IMR-90 (cell line): ENCODE data around the gene IGF1R. TPM values are rescaled to one million over a fixed set of nuclear protein-coding genes. Genes with fewer than 3 reads are reported as not detected.

Experiments
- ATAC-seq: fragments of 200-7000 bp; cut with Tn5 transposase; 2 replicates; pipeline ENCODE4 v1.9.1; 2020; ENCODE audit warnings: low read depth, mild to moderate bottlenecking, moderate library complexity
- BruUV-seq: library from RNA; stranded (reverse); fragments of 400-500 nt; replicated peaks from 2 replicates; lab custom pipeline; 2021; lab: Mats Ljungman, UMichigan
- CTCF ChIA-PET: fragments of 300-600 bp; formaldehyde crosslinking; extraction: SDS; loops from one replicate; lab custom pipeline; 2021; ENCODE audit warnings: antibody characterized with exemption; lab: Yijun Ruan, JAX
- POLR2A ChIA-PET: fragments of 300-600 bp; sonication (Branson Sonifier 250); formaldehyde crosslinking; loops from one replicate; lab custom pipeline; 2022; ENCODE audit warnings: antibody characterized with exemption; ENCODE audit not compliant: unreplicated experiment; lab: Charles Lee
- DNase-seq: peaks from one replicate; pipeline ENCODE4 v3.0.0; 2013
- H2AFZ ChIP-seq: replicated peaks from 2 replicates; pipeline ENCODE3; 2013; ENCODE audit warnings: low read length, mild to moderate bottlenecking; ENCODE audit not compliant: poor library complexity
- H2AK5ac ChIP-seq: 2 replicates; pipeline ENCODE4 v1.6.1; 2013; ENCODE audit warnings: low read depth, low read length, inconsistent platforms
- H2AK9ac ChIP-seq: replicated peaks from 2 replicates; pipeline ENCODE3; 2013; ENCODE audit warnings: mild to moderate bottlenecking, low read depth, low read length, moderate library complexity; ENCODE audit not compliant: poor library complexity
- H2BK120ac ChIP-seq: 2 replicates; pipeline ENCODE4 v1.6.1; 2013; ENCODE audit warnings: low read depth, low read length, inconsistent platforms
- H2BK15ac ChIP-seq: 3 replicates; pipeline ENCODE4 v1.6.1; 2013; ENCODE audit warnings: low read depth, low read length, inconsistent platforms
- H2BK20ac ChIP-seq: 2 replicates; pipeline ENCODE4 v1.6.1; 2013; ENCODE audit warnings: low read depth, mild to moderate bottlenecking, inconsistent platforms, low read length, moderate library complexity
- H2BK5ac ChIP-seq: 2 replicates; pipeline ENCODE4 v1.6.1; 2013; ENCODE audit warnings: mild to moderate bottlenecking, low read depth, low read length, inconsistent platforms; ENCODE audit not compliant: poor library complexity, severe bottlenecking
- H3K14ac ChIP-seq: replicated peaks from 2 replicates; pipeline ENCODE4 v1.6.1; 2013; ENCODE audit warnings: low read depth, low read length, inconsistent platforms
- H3K18ac ChIP-seq: 2 replicates; pipeline ENCODE4 v1.6.1; 2013; ENCODE audit warnings: low read depth, low read length, control low read depth
- H3K23ac ChIP-seq: 2 replicates; pipeline ENCODE4 v1.6.1; 2013; ENCODE audit warnings: low read depth, low read length, inconsistent platforms
- H3K27ac ChIP-seq: 2 replicates; pipeline ENCODE4 v1.5.1; 2013; ENCODE audit warnings: mild to moderate bottlenecking, control low read depth, low read length; ENCODE audit not compliant: insufficient read depth
- H3K27me3 ChIP-seq: 2 replicates; pipeline ENCODE4 v1.6.1; 2013; ENCODE audit warnings: low read length; ENCODE audit not compliant: control insufficient read depth, insufficient read depth
- H3K36me3 ChIP-seq: 2 replicates; pipeline ENCODE4 v1.6.1; 2013; ENCODE audit warnings: low read length, mixed read lengths; ENCODE audit not compliant: control insufficient read depth, insufficient read depth
- H3K4ac ChIP-seq: 2 replicates; pipeline ENCODE4 v1.6.1; 2013; ENCODE audit warnings: low read depth, low read length, inconsistent platforms
- H3K4me1 ChIP-seq: 2 replicates; pipeline ENCODE4 v1.6.1; 2013; ENCODE audit warnings: low read length, mixed read lengths; ENCODE audit not compliant: control insufficient read depth, insufficient read depth
- H3K4me2 ChIP-seq: 2 replicates; pipeline ENCODE4 v1.6.1; 2013; ENCODE audit warnings: low read depth, mild to moderate bottlenecking, control low read depth, low read length, moderate library complexity
- H3K4me3 ChIP-seq: 2 replicates; pipeline ENCODE4 v1.5.1; 2013; ENCODE audit warnings: low read depth, mild to moderate bottlenecking, control low read depth, low read length, moderate library complexity; ENCODE audit not compliant: insufficient read depth
- H3K56ac ChIP-seq: 2 replicates; pipeline ENCODE4 v1.6.1; 2013; ENCODE audit warnings: low read length, inconsistent platforms; ENCODE audit not compliant: insufficient read depth; ENCODE audit errors: extremely low read depth
- H3K79me1 ChIP-seq, 2 experiments: 2 replicates each; pipeline ENCODE4 v1.6.1; 2013; ENCODE audit warnings: low read length in 2 of 2, inconsistent platforms in 1 of 2, low read depth in 1 of 2
- H3K9ac ChIP-seq: 2 replicates; pipeline ENCODE4 v1.6.1; 2013; ENCODE audit warnings: low read depth, low read length, control low read depth
- H3K9me1 ChIP-seq: 2 replicates; pipeline ENCODE4 v1.6.1; 2013; ENCODE audit warnings: low read length, inconsistent platforms; ENCODE audit not compliant: insufficient read depth
- H3K9me3 ChIP-seq: 2 replicates; pipeline ENCODE4 v1.6.1; 2013; ENCODE audit warnings: low read length; ENCODE audit not compliant: control insufficient read depth, insufficient read depth
- H4K20me1 ChIP-seq: 2 replicates; pipeline ENCODE4 v1.6.1; 2013; ENCODE audit warnings: low read length, inconsistent platforms; ENCODE audit not compliant: insufficient read depth
- H4K5ac ChIP-seq: 2 replicates; pipeline ENCODE4 v1.6.1; 2013; ENCODE audit warnings: mild to moderate bottlenecking, low read depth, low read length, control low read depth
- H4K8ac ChIP-seq, 2 experiments: 2 replicates each; pipeline ENCODE4 v1.6.1; 2013; ENCODE audit warnings: low read depth in 2 of 2, low read length in 2 of 2, control low read depth in 1 of 2, inconsistent platforms in 1 of 2
- H4K91ac ChIP-seq: 2 replicates; pipeline ENCODE4 v1.6.1; 2013; ENCODE audit warnings: low read depth, low read length, inconsistent platforms; ENCODE audit not compliant: insufficient read depth
- BHLHE40 ChIP-seq: fragments of 150-350 bp; IDR thresholded peaks from 2 replicates; pipeline ENCODE4 v1.6.1; 2016; ENCODE audit warnings: mild to moderate bottlenecking, low read depth, low read length
- CEBPB ChIP-seq: IDR thresholded peaks from 2 replicates; pipeline ENCODE4 v1.6.1; 2012; ENCODE audit warnings: low read depth, low read length, improper control_type of control experiment
- CHD1 ChIP-seq: IDR thresholded peaks from 2 replicates; pipeline ENCODE4 v1.6.1; 2012; ENCODE audit warnings: low read depth, low read length, improper control_type of control experiment
- MAFK ChIP-seq: IDR thresholded peaks from 2 replicates; pipeline ENCODE4 v1.6.1; 2012; ENCODE audit warnings: low read depth, low read length, improper control_type of control experiment
- MXI1 ChIP-seq: IDR thresholded peaks from 2 replicates; pipeline ENCODE4 v1.6.1; 2012; ENCODE audit warnings: low read depth, mild to moderate bottlenecking, low read length, moderate library complexity, borderline replicate concordance
- NFE2L2 ChIP-seq: fragments of 150-350 bp; IDR thresholded peaks from 2 replicates; pipeline ENCODE4 v1.6.1; 2016; ENCODE audit warnings: low read depth, mild to moderate bottlenecking, low read length
- POLR2A ChIP-seq: IDR thresholded peaks from 2 replicates; pipeline ENCODE4 v1.6.1; 2012; ENCODE audit warnings: mild to moderate bottlenecking, low read depth, low read length
- RAD21 ChIP-seq: IDR thresholded peaks from 2 replicates; pipeline ENCODE4 v1.6.1; 2012; ENCODE audit warnings: low read length, improper control_type of control experiment
- RCOR1 ChIP-seq: IDR thresholded peaks from 2 replicates; pipeline ENCODE4 v1.6.1; 2012; ENCODE audit warnings: mild to moderate bottlenecking, low read length, improper control_type of control experiment; ENCODE audit not compliant: insufficient replicate concordance
- RFX5 ChIP-seq: IDR thresholded peaks from 2 replicates; pipeline ENCODE4 v1.8.0; 2012; ENCODE audit warnings: low read depth, mild to moderate bottlenecking, low read length, moderate library complexity
- SMC3 ChIP-seq: fragments of 150-350 bp; IDR thresholded peaks from 2 replicates; pipeline ENCODE4 v1.6.1; 2016; ENCODE audit warnings: low read depth, mild to moderate bottlenecking, antibody characterized with exemption, low read length, moderate library complexity
- WGBS, 2 experiments: methylation state at CpG; one replicate each; pipeline versions ENCODE4 v1.1.5 to v1.1.7; 2013; ENCODE audit warnings: missing lambda C conversion rate in 2 of 2; ENCODE audit not compliant: insufficient read length in 1 of 2; ENCODE audit errors: extremely low coverage in 2 of 2; 5-methylcytosine and 5-hydroxymethylcytosine counted together
- dilution Hi-C: fragments of 300-500 bp; cut with HindIII; formaldehyde crosslinking; loops from one replicate; pipeline ENCODE4 v1.14.3; 2018; ENCODE audit warnings: low sequenced_read_pairs; ENCODE audit not compliant: unreplicated experiment
- in situ Hi-C: fragments of 300-500 bp; cut with MboI; formaldehyde crosslinking; loops from 3 replicates; pipeline ENCODE4 v1.14.3; 2019; ENCODE audit warnings: low sequenced_read_pairs, inconsistent platforms, mixed read lengths
- intact Hi-C: fragments of 100-400 bp; cut with micrococcal nuclease; formaldehyde crosslinking; loops from 2 replicates; pipeline ENCODE4 v1.10.0; 2022
- polyA plus RNA-seq, 3 experiments: library from polyadenylated mRNA; depleted of rRNA; stranded (reverse); fragments of >200 nt; gene quantifications; 2 replicates each; pipeline ENCODE4 v1.2.3, GENCODE V29; 2012; ENCODE audit warnings: low replicate concordance in 1 of 3
- total RNA-seq: library from RNA; depleted of rRNA; stranded (reverse); fragments of >200 nt; gene quantifications from 2 replicates; pipeline ENCODE4 v1.2.3, GENCODE V29; 2012
- TF ChIP-seq, protein P1 (sequence below): fragments of 150-350 bp; IDR thresholded peaks from 2 replicates; pipeline ENCODE4 v1.6.1; 2016; ENCODE audit warnings: low read depth, mild to moderate bottlenecking, low read length, moderate library complexity, borderline replicate concordance
- TF ChIP-seq, protein P2 (sequence below): conservative IDR thresholded peaks from 2 replicates; pipeline ENCODE4 v1.5.1; 2012; ENCODE audit warnings: mild to moderate bottlenecking, low read depth, low read length, improper control_type of control experiment

The IGF1R gene
- total and polyA plus RNA-seq, 2 of the 4 experiments (the other 2 are of a cell fraction), result 24.0 to 24.9 TPM

DNA sequence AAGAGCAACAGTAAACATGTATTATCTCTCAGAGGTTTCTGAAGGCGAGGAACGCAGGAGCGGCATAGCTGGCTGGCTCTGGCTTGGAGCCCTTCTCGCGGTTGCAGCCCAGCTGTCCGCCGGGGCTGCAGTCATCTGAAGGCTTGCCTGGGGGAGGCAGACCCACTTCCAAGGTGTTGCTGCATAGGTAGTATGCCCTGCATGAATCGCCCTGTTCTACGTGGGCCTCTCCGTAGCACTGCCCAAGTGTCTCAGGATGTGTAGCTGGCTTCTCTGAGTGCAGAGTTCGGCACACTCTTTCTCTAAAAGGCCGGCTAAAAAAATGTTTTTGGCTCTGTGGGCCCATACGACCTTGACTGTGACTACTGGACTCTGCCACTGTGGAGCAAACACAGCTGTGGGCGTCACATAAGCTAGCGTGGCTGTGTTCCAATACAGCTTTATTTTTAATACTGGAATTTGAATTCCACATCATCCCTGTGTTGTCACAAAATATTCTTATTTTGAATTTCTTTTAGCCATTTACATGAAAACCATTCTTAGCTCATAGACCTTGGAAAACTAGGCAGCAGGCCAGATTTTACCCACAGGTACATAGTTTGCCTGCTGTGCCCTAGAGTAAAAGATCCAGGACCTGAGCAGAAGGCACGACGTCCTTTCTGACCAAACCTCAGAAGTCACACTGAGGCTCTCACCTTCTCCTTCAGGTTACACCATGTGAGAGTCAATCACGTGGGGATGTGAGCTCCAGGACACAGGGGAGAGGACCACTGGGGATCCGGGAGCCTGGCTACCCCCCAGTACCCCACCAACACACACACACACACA is 303.4 kb downstream of the IGF1R start (continued):
- TF ChIP-seq BHLHE40 (no peak), CHD1 (no peak)

- H2AK9ac ChIP-seq, result no peak overlapping the region
- peak overlapping the region; percentile 52; the same call in 1 of the 2 replicates for H2BK20ac ChIP-seq
- 0 out of 2 replicates have a peak overlapping the region, but pooled peaks have one; percentile 50 for H3K14ac ChIP-seq
- no TSS peak for BruUV-seq
- H3K9me1 ChIP-seq, result peaks cover 26% of the 10 kb centered on the region
- H4K8ac ChIP-seq, result peak overlapping the region in 1 of 2 experiments; percentile 40; a peak in 2 of 4 replicates
- peak overlapping the region; percentile 85; the same call in 1 of the 3 replicates for H2BK15ac ChIP-seq
- no peak overlapping the region for H2AFZ ChIP-seq
- peak overlapping the region; percentile 7; the same call in 1 of the 2 replicates for H3K4me2 ChIP-seq
- DNase-seq (peak; percentile 72), ATAC-seq (no peak)
- H4K5ac ChIP-seq, result peak overlapping the region; percentile 19; the same call in 1 of the 2 replicates
- intact Hi-C loops (no loop called here), dilution Hi-C loops (no loop called here), in situ Hi-C loops (no loop called here)
- H2BK5ac ChIP-seq, result peak overlapping the region; percentile 59
- peaks cover 17 to 56% of the 10 kb centered on the region in 2 experiments for H3K79me1 ChIP-seq
- peak overlapping the region; percentile 65 for H3K4ac ChIP-seq
- H2BK120ac ChIP-seq, result peak overlapping the region; percentile 42; the same call in 1 of the 2 replicates
- ChIA-PET CTCF (interaction anchor here (0.6 kb wide), 1 partner anchor 189 kb away, joined by 6 read pairs; no protein-coding TSS in a partner anchor), POLR2A (no interaction called here)
- H4K91ac ChIP-seq, result peak overlapping the region; percentile 38; the same call in 1 of the 2 replicates
- H3K4me3 ChIP-seq, result no peak overlapping the region
- H3K9ac ChIP-seq, result no peak overlapping the region; the same call in 1 of the 2 replicates
- H3K18ac ChIP-seq, result no peak overlapping the region; the same call in none of the 2 replicates
- peak overlapping the region; percentile 34; the same call in 1 of the 2 replicates for H3K23ac ChIP-seq
- H3K27me3 ChIP-seq, result no peaks in the 10 kb centered on the region
- peaks cover 70% of the 10 kb centered on the region for H3K36me3 ChIP-seq
- 80% methylated on average over 2 of the region's 6 CpGs; no CpG with 5 or more reads in 1 of the 2 experiments for WGBS, 2 experiments
- peaks cover 28% of the 10 kb centered on the region for H3K4me1 ChIP-seq
- H3K9me3 ChIP-seq, result no peaks in the 10 kb centered on the region
- no peaks in the 10 kb centered on the region for H4K20me1 ChIP-seq
- H3K27ac ChIP-seq, result peak overlapping the region; percentile 20
- H2AK5ac ChIP-seq, result peak overlapping the region; percentile 77
- H3K56ac ChIP-seq, result no peak overlapping the region
- TF ChIP-seq CHD1, result no peak
- TF ChIP-seq MAFK, result no peak
- TF ChIP-seq POLR2A, result no peak
- TF ChIP-seq NFE2L2, result no peak
- TF ChIP-seq CEBPB, result no peak
- TF ChIP-seq RAD21, result no peak
- TF ChIP-seq RFX5, result no peak
- TF ChIP-seq, protein P1, sequence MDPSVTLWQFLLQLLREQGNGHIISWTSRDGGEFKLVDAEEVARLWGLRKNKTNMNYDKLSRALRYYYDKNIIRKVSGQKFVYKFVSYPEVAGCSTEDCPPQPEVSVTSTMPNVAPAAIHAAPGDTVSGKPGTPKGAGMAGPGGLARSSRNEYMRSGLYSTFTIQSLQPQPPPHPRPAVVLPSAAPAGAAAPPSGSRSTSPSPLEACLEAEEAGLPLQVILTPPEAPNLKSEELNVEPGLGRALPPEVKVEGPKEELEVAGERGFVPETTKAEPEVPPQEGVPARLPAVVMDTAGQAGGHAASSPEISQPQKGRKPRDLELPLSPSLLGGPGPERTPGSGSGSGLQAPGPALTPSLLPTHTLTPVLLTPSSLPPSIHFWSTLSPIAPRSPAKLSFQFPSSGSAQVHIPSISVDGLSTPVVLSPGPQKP, result no peak
- no peak for TF ChIP-seq MXI1
- TF ChIP-seq RCOR1, result no peak
- TF ChIP-seq, protein P2, sequence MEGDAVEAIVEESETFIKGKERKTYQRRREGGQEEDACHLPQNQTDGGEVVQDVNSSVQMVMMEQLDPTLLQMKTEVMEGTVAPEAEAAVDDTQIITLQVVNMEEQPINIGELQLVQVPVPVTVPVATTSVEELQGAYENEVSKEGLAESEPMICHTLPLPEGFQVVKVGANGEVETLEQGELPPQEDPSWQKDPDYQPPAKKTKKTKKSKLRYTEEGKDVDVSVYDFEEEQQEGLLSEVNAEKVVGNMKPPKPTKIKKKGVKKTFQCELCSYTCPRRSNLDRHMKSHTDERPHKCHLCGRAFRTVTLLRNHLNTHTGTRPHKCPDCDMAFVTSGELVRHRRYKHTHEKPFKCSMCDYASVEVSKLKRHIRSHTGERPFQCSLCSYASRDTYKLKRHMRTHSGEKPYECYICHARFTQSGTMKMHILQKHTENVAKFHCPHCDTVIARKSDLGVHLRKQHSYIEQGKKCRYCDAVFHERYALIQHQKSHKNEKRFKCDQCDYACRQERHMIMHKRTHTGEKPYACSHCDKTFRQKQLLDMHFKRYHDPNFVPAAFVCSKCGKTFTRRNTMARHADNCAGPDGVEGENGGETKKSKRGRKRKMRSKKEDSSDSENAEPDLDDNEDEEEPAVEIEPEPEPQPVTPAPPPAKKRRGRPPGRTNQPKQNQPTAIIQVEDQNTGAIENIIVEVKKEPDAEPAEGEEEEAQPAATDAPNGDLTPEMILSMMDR, result no peak
- no peak for TF ChIP-seq SMC3
These were observed 304.1 kb downstream of the IGF1R start for GRCh38 chr15:98952381-98952803.
